ENCODE data around the gene BCL2L14. TPM values are rescaled to one million over a fixed set of nuclear protein-coding genes. Genes with fewer than 3 reads are reported as not detected.

Gene BCL2L14
- total and polyA plus RNA-seq, 2 of the 13 experiments (the other 11 are each of a cell fraction or from before 2014, with no cell fraction given): 0.11 TPM; not detected in 1

- TF ChIP-seq ZXDC (CRISPR knock-in tag; IDR thresholded peaks at IDR 0.05) (no peak), POGK (CRISPR knock-in tag; conservative IDR thresholded peaks at IDR 0.05) (0 out of 2 replicates have a peak, but pooled peaks have one; percentile 36), AHR (CRISPR knock-in tag; IDR thresholded peaks at IDR 0.05) (no peak), ISX (CRISPR knock-in tag; conservative IDR thresholded peaks at IDR 0.05) (no peak), TMF1 (CRISPR knock-in tag; IDR thresholded peaks at IDR 0.05; ENCODE audit: low read depth) (no peak), HNF1B (CRISPR knock-in tag; IDR thresholded peaks at IDR 0.05) (0 out of 2 replicates have a peak, but pooled peaks have one; percentile 26), SOX5 (CRISPR knock-in tag; IDR thresholded peaks at IDR 0.05; ENCODE audit: borderline replicate concordance) (no peak), SCMH1 (CRISPR knock-in tag; IDR thresholded peaks at IDR 0.05; ENCODE audit: borderline replicate concordance) (no peak), ZNF263 (CRISPR knock-in tag; IDR thresholded peaks at IDR 0.05) (no peak), MYC (CRISPR knock-in tag; IDR thresholded peaks at IDR 0.05; ENCODE audit: borderline replicate concordance) (0 out of 2 replicates have a peak, but pooled peaks have one; percentile 25), JUN (CRISPR knock-in tag; IDR thresholded peaks at IDR 0.05) (no peak), NFKB2 (CRISPR knock-in tag; IDR thresholded peaks at IDR 0.05; ENCODE audit: borderline replicate concordance) (0 out of 2 replicates have a peak, but pooled peaks have one; percentile 41), ZNF589 (CRISPR knock-in tag; conservative IDR thresholded peaks at IDR 0.05) (no peak), HOXD1 (CRISPR knock-in tag; IDR thresholded peaks at IDR 0.05) (no peak), ZNF101 (CRISPR knock-in tag; IDR thresholded peaks at IDR 0.05; ENCODE audit: borderline replicate concordance, low read depth) (no peak), IRX3 (CRISPR knock-in tag; IDR thresholded peaks at IDR 0.05; ENCODE audit: borderline replicate concordance, low read depth) (no peak), MXI1 (IDR thresholded peaks at IDR 0.05; ENCODE audit: borderline replicate concordance, low read depth, low read length) (no peak), UBTF (CRISPR knock-in tag; IDR thresholded peaks at IDR 0.05) (peak; percentile 55; the same call in 1 of the 2 replicates)
Observed at GRCh38 chr12:12072064-12072760, 1.5 kb downstream of the BCL2L14 start (continued).
